ENCODE results near the gene NLE1.
"Not testable (repeated sequence)": the region's sequence is repeated elsewhere in the genome, so short reads cannot be mapped to it uniquely, and the experiment has no call there.

Gene NLE1

DNA sequence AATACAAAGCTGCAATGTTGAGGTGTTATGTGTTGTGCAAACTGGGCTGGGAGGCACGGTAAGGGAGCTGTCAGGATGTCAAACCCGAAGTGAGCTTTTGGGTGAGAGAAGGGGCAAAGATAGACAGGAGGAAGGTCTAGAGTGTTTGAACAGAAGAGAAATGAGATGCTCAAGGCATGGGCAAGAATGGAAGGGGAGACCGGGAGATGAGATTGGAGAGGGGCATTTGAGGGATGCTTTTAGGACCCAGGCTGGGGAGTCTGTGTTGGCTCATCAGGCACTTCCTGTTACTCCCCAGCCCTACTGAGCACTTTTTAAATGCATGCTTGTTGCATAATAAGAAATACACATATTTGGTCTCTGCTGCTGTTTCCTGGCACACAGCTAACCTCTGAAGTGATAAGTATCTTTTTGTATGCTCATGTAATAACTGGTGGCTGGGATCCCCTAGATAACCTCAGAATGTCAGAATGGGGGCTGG, 19.2 kb upstream of the NLE1 start:
- DNase-seq = no peak

- DNase-seq = peak; percentile 19
Observed at GRCh38 chr17:35160354-35161201, 18.5 kb upstream of the NLE1 start.

DNA sequence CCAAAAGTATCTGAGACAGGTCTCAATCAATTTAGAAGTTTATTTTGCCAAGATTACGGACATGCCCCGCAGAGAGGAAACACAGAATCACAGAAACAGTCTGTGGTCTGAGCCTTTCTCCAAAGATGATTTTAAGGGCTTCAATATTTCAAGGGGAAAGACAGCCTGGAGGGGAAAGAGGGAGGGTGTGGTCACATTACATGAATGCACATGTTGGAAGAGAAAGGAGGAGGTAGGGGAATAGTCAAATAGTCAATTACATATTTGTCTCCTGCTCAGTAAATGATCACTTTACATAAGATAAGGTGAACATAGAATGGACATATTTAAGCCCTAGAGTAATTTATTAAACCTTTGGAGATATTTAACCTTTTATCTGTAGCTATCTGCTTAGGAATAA, 17.8 kb upstream of the NLE1 start:
- no peak for DNase-seq

DNA sequence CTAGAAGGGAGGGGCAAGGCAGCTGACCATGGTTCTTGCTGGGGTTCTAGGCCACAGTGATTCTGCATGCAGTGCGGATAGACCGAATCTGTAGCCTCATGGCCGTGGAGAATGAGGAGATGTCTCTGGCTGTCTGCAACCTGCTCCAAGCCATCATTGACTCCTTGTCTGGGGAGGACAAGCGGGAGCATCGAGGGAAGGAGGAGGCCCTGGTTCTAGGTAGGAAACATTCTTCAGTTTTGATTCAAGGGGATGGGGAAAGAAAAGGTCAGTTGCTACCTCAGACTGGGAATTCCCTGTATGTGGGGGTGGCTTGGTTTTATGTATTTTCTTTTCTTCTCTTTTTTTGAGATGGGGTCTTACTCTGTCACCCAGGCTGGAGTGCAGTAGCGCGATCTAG, 13.1 kb upstream of the NLE1 start:
- DNase-seq = no peak

DNA sequence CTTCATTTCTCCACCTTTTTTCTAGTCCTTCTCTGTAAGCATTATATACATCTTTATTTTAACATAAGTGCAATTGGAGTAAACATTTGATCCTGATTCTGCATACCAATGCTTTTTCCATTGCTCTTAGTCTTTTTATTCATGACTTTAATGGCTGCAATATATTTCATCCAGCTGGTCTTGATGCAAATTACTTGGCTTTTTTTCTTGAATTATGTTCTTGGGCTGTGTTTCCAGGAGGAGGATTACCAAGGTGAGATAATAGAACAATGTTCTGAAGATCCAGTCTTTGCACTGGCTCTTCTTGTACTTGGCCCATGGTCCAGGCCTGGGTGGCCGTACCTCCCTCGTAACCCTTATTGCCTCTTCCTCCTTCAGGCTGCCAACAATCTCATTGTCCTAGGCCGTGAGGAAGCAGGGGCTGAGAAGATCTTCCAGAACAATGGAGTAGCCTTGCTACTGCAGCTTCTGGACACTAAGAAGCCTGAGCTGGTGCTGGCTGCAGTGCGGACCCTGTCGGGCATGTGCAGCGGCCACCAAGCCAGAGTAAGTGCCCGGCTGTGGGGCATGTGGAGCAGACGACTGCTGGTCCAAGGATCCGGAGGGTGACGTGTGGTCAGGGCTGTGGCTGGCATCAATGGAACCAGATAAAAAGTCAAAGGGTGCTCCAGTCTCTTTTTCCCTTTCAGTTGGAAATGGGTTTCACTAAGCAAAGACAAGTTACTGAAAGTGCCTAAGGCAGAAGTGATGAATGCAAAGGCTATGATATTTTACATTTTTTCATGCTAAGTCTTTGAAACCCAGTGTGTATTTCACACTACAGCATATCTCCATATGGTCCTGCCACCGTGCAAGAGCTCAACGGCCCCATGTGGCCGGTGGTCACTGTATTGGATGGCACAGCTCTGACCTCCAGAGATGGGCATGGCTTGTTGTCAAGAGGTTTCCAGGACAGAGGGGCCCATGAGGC, 12.4 kb upstream of the NLE1 start:
- DNase-seq = no peak

DNA sequence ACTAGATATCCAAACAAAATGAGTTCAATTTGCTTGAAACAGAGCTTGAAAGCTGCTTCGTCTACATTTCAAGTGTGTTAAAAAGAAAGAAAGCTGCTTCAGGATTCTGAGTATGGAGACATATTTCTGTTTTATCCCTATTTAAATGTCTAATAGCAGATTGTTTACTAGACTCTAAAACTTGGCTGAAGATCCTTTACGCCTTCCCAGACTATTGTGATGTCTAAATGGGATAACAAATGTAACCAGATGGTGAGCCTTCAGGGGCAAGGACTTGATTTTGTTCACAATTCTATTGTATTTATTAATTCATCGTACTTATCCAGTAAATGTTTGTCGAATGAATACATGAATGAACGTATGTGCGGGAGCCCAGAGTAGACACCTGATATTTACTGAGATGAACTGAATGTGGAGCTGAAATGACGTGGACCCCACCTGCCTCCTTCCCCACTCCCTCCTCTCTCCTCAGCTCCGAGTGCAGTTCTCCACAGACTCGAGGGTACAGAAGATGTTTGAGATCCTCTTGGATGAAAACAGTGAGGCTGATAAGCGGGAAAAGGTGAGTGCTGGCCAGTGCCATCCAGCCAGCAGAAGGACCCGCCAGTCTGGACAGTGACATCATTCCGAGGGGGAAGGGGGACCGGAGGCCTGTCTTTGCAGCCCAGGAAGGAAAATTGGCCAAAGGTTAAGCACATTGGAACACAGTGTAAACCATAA, 10.5 kb upstream of the NLE1 start:
- DNase-seq = no peak

DNA sequence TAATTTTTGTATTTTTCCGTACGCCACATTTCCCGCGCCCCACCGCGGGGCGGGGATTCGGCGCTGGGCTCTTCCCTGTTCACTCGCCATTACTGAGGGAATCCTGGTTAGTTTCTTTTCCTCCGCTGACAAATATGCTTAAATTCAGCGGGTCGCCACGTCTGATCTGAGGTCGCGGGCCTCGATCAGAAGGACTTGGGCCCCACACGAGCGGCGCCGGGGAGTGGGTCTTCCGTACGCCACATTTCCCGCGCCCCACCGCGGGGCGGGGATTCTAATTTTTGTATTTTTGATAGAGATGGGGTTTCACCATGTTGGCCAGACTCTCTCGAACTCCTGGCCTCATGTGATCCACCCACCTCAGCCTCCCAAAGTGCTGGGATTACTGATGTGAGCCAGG, 9.0 kb upstream of the NLE1 start:
- not testable (repeated sequence) for DNase-seq

- DNase-seq = no peak
Observed at GRCh38 chr17:35149941-35150340, 7.8 kb upstream of the NLE1 start.

DNA sequence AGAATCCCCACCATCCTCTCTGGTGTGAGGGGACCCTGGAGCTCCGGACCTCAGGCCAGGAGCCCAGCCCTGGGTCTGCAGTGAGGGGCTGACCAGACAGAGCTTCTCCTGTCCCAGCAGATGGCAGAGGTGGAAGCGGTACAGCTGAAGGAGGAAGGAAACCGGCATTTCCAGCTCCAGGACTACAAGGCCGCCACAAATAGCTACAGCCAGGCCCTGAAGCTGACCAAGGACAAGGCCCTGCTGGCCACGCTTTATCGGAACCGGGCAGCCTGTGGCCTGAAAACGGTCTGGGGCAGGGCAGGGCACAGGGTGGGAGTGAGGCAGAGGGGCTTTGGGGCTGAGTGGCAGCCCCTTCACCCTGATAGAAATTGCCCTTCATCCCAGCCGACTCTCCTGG, 6.0 kb upstream of the NLE1 start:
- no peak for DNase-seq

DNA sequence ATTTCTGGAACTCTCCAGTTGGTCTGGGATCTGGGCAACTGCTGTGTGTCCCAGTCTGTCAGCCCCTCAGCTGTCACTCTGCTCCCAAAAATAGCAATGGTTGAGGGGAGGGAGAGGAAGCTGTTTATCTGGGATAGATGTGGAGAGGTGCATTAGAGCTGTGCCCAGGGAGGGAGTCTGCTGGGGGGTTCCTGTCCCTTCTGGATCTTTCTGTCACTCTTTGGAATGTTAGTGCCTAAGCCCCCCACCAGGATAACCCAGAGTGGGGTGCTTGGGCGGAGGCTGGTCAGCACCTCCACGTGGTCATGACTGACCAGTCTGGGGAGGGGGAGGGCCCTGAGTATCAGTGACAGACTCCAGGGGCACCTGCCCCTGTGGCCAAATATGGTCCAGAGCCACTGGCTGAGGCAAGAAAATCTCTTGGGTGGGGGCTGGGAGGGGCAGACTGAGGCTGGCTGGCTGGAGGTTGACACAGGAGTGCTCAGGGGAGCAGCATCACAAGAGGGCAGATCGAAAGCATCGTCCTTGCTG, 5.3 kb upstream of the NLE1 start, which contains the start of gene UNC45B:
UNC45B (plus strand) TSS at position 443 of the 531 bp plus-strand sequence. CDS start 447 bp downstream, outside the sequence.
- DNase-seq = no peak

DNA sequence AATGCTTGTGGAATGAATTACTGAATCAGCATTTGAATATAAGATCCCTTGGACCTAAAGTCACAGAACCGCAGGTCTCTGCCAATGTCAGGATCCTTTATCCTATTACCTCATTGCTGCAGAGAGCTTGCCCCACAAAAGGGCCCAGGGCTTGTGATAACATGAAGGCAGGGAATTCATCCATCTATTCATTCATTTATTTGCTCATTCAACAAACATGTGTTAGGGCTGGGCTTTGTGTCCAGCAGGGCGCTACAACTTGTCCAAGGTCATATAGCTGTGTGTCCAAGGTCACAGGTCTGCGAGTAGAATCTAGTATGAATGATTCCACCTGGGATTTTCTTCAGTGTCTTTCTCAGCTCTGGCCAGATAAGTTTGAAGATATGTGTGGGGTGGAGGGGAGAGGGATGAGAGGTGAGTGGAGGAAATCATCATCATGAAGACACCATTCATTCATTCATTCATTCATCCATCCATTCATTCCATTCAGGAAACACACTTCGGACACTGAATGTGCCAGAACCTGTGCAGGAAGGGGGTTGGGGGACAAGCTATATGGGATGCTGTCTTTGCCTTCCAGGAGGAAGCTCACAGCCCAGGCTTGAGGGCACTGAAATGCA, 4.2 kb upstream of the NLE1 start:
- DNase-seq = no peak

DNA sequence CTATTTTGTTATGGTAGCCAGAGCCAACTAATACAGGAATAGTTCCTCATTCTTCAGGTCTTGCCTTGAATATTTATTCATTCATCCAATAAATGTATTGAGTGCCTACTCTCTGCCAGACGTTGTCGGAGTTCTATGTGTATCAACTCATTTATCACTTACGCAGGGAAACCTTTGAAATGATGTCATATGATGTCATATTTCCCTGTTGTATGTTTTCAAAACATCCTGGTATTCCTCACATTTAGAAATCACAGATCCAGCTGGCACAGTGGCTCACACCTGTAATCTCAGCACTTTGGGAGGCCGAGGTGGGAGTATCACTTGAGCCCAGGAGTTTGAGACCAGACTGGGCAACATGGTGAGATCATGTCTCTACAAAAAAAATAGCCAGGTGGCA, 2.7 kb upstream of the NLE1 start:
- DNase-seq = no peak

- no peak for DNase-seq
Observed at GRCh38 chr17:35142467-35142796, 329 bp upstream of the NLE1 start.

DNA sequence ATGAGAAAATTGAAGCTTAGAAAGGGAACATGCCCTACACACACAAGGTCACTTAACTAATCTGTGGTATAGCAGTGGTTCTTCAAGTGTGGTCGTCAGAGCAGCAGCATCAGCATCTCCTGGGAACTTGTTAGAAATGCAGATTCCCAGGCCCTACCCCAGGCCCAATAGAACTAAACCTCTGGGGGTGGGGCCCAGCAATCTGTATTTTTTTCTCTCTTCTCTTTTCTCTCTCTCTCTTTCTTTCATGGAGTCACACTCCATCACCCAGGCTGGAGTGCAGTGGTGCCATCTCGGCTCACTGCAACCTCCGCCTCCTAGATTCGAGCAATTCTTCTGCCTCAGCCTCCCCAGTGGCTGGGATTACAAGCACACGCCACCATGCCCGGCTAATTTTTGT, 3.9 kb downstream of the NLE1 start:
- DNase-seq = no peak

GRCh38 chr17:35135322-35135721, 6.8 kb downstream of the NLE1 start:
- no peak for DNase-seq

- DNase-seq = no peak
Observed at GRCh38 chr17:35132816-35133550, 9.1 kb downstream of the NLE1 start.

DNA sequence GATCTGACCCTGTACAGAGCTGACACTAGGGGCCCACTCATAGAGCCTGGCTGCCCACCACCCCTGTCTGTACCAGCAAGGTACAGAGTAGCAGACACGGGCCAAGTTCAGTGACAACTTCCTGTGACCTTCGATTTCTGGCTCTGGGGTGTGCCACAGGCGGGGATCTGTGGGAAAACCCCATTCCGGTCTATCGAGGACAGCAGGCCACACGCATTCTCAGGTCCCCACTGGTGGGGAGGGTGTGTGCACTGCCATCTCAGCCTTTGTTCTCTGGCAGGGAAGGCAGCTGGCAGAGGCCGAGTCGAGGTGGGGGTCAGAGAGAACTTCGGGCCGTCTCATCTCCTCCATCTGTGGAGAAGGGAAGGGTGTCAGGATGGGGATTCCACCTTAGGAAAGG, 10.0 kb downstream of the NLE1 start:
- no peak for DNase-seq

- no peak for DNase-seq
Observed at GRCh38 chr17:35130392-35130791, 11.7 kb downstream of the NLE1 start.

- no peak for DNase-seq
Observed at GRCh38 chr17:35129973-35130351, 12.1 kb downstream of the NLE1 start.

DNA sequence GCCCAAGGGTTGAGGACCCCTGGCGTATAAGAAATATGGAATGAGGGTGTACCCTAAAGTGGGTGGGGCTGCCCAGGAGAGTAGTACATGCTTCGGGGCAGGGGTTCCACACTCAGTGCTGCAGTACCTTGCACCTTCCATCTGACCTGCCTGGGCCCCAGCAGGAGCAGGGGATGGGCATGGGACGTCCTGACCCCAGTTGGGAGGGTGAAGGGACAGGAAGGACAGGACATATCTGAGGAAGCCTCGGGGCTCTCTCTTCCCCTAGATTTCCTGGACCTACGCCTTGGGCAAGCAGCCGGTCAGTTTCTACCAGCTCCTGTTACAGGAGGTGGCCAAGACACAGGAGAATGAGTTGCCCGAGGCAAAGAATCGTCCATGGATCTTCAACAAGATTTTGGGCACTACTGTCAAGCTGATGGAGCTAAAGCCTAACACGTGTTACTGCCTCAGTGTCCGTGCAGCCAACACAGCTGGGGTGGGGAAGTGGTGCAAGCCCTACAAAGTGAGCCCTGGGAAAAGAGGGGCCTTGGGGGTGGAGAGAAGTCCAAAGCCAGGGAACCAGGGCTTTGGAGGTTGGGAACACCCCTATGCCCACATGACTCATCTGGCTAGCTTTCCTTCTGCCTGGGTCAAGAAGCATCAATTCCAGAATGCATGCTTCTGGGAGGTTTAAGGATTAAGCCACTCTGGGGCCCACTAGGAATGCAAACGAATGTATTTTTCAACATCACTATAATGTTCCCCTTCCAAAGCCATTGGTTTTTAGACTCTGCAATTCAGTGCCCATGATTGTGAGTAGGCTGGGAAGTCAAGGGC, 12.7 kb downstream of the NLE1 start:
- DNase-seq = no peak
